Measurements from ENCODE around the gene MYOC.
"Not testable (repeated sequence)": the region's sequence is repeated elsewhere in the genome, so short reads cannot be mapped to it uniquely, and the experiment has no call there.

The MYOC gene

GRCh38 chr1:171652234-171652822 is at the start of gene MYOC:
MYOC (minus strand) TSS chr1:171652688; CDS start chr1:171652611, 77 bp downstream.
- DNase-seq, result no peak

- no peak for DNase-seq
Observed at GRCh38 chr1:171699531-171699930, 47.0 kb upstream of the MYOC start.

GRCh38 chr1:171695772-171696171 is 43.3 kb upstream of the MYOC start:
- not testable (repeated sequence) for DNase-seq

GRCh38 chr1:171693541-171693940 is 41.1 kb upstream of the MYOC start:
- DNase-seq, result not testable (repeated sequence)

- DNase-seq, result no peak
Observed at GRCh38 chr1:171683870-171684269, 31.4 kb upstream of the MYOC start.

GRCh38 chr1:171680339-171680738 is 27.9 kb upstream of the MYOC start:
- no peak for DNase-seq

GRCh38 chr1:171676823-171677222 is 24.3 kb upstream of the MYOC start:
- no peak for DNase-seq

- no peak for DNase-seq
Observed at GRCh38 chr1:171674431-171675405, 22.2 kb upstream of the MYOC start.

GRCh38 chr1:171670739-171671138 is 18.3 kb upstream of the MYOC start:
- DNase-seq, result no peak

GRCh38 chr1:171668372-171668771 is 15.9 kb upstream of the MYOC start:
- DNase-seq, result no peak

GRCh38 chr1:171666114-171666769 is 13.8 kb upstream of the MYOC start:
- DNase-seq, result no peak

GRCh38 chr1:171664976-171665375 is 12.5 kb upstream of the MYOC start:
- DNase-seq, result no peak

GRCh38 chr1:171663854-171664575 is 11.5 kb upstream of the MYOC start:
- no peak for DNase-seq

GRCh38 chr1:171663036-171663853 is 10.8 kb upstream of the MYOC start:
- DNase-seq, result no peak

- no peak for DNase-seq
Observed at GRCh38 chr1:171661076-171661650, 8.7 kb upstream of the MYOC start.

GRCh38 chr1:171656206-171656605 is 3.7 kb upstream of the MYOC start:
- not testable (repeated sequence) for DNase-seq

GRCh38 chr1:171655746-171656116 is 3.2 kb upstream of the MYOC start:
- DNase-seq, result no peak

- DNase-seq, result peak; percentile 91
Observed at GRCh38 chr1:171654942-171655745, 2.7 kb upstream of the MYOC start.

- peak; percentile 59 for DNase-seq
Observed at GRCh38 chr1:171654201-171654941, 1.9 kb upstream of the MYOC start.

GRCh38 chr1:171653796-171654195 is 1.3 kb upstream of the MYOC start:
- DNase-seq, result no peak
